Lower leg skin (tissue), 3 donors: ENCODE data around the gene PLEK2.

Source experiments
- CTCF ChIP-seq, 3 donors: fragments of 450-650 bp; IDR thresholded peaks; one replicate each; pipeline ENCODE4 v1.5.1; 2016; ENCODE audit warnings: antibody characterized with exemption in 3 of 3, mild to moderate bottlenecking in 3 of 3, moderate library complexity in 2 of 3
- POLR2A ChIP-seq, 2 donors: fragments of 450-650 bp; IDR thresholded peaks; one replicate each; pipeline ENCODE4 v1.6.1; 2016 to 2017; ENCODE audit warnings: antibody characterized with exemption in 2 of 2, mild to moderate bottlenecking in 1 of 2, moderate library complexity in 1 of 2

- no peak for TF ChIP-seq POLR2A (IDR thresholded peaks at IDR 0.05)
- no peak for TF ChIP-seq CTCF (IDR thresholded peaks at IDR 0.05)
Observed at GRCh38 chr14:67365476-67365875, 46.5 kb downstream of the PLEK2 start.
